Measurements from ENCODE around the gene LARP7.
"Not testable (repeated sequence)": the region's sequence is repeated elsewhere in the genome, so short reads cannot be mapped to it uniquely, and the experiment has no call there.

The LARP7 gene

GRCh38 chr4:112656115-112656514 lies 19.2 kb downstream of the LARP7 start:
- not testable (repeated sequence) for H2BK5ac ChIP-seq (ENCODE audit: low read depth, low read length, poor library complexity, severe bottlenecking); H2AFZ ChIP-seq (ENCODE audit: low read depth, low read length); H3K23ac ChIP-seq (ENCODE audit: low read length in 2 of 2); H3K79me1 ChIP-seq (replicated peaks; ENCODE audit: low read length, poor library complexity, severe bottlenecking); H3K4me3 ChIP-seq (ENCODE audit: insufficient read depth in 1 of 2, low read depth in 1 of 2, low read length in 2 of 2); H4K8ac ChIP-seq (ENCODE audit: low read length); H2BK12ac ChIP-seq (ENCODE audit: low read length in 2 of 2); H3K4ac ChIP-seq (ENCODE audit: low read depth in 1 of 2, low read length in 2 of 2); H3K14ac ChIP-seq (ENCODE audit: low read length in 2 of 2); H3K18ac ChIP-seq (ENCODE audit: low read depth in 1 of 2, low read length in 2 of 2); DNase-seq; H2BK120ac ChIP-seq (ENCODE audit: low read depth, low read length); H3K27ac ChIP-seq (ENCODE audit: low read length, poor library complexity, severe bottlenecking); H2AK5ac ChIP-seq (ENCODE audit: low read length, severe bottlenecking); H3K9me3 ChIP-seq (ENCODE audit: control insufficient read depth, low read length); H3K4me2 ChIP-seq (ENCODE audit: low read length, poor library complexity, severe bottlenecking); H3K27me3 ChIP-seq (ENCODE audit: control insufficient read depth in 1 of 2, insufficient read depth in 1 of 2, low read length in 2 of 2); H4K91ac ChIP-seq (ENCODE audit: low read length); H3K4me1 ChIP-seq (ENCODE audit: control insufficient read depth, insufficient read depth, low read depth, low read length); H3K9ac ChIP-seq (ENCODE audit: low read length); H2BK15ac ChIP-seq (ENCODE audit: low read depth, poor library complexity, severe bottlenecking)
- WGBS: 100% methylated on average over 1 of the region's 5 CpGs
- peaks cover 10 to 74% of the 10 kb centered on the region in 2 experiments for H3K36me3 ChIP-seq (ENCODE audit: control insufficient read depth in 1 of 2, insufficient read depth in 2 of 2, low read depth in 1 of 2, low read length in 2 of 2)

- Histone ChIP-seq H3K18ac (ENCODE audit: low read depth in 1 of 2, low read length in 2 of 2) (no peak overlapping the region), H3K36me3 (ENCODE audit: control insufficient read depth in 1 of 2, insufficient read depth in 2 of 2, low read depth in 1 of 2, low read length in 2 of 2) (no peaks in the 10 kb centered on the region), H4K8ac (ENCODE audit: low read length) (no peak overlapping the region), H2AFZ (ENCODE audit: low read depth, low read length) (no peak overlapping the region), H3K23ac (ENCODE audit: low read length in 2 of 2) (no peak overlapping the region), H3K14ac (ENCODE audit: low read length in 2 of 2) (no peak overlapping the region), H2BK15ac (ENCODE audit: low read depth, poor library complexity, severe bottlenecking) (no peak overlapping the region), H2BK12ac (ENCODE audit: low read length in 2 of 2) (no peak overlapping the region), H2AK5ac (ENCODE audit: low read length, severe bottlenecking) (no peak overlapping the region), H3K4me2 (ENCODE audit: low read length, poor library complexity, severe bottlenecking) (no peak overlapping the region), H3K4ac (ENCODE audit: low read depth in 1 of 2, low read length in 2 of 2) (no peak overlapping the region), H3K79me1 (replicated peaks; ENCODE audit: low read length, poor library complexity, severe bottlenecking) (no peaks in the 10 kb centered on the region), H3K27me3 (ENCODE audit: control insufficient read depth in 1 of 2, insufficient read depth in 1 of 2, low read length in 2 of 2) (no peaks in the 10 kb centered on the region), H2BK120ac (ENCODE audit: low read depth, low read length) (no peak overlapping the region), H3K4me1 (ENCODE audit: control insufficient read depth, insufficient read depth, low read depth, low read length) (no peaks in the 10 kb centered on the region), H2BK5ac (ENCODE audit: low read depth, low read length, poor library complexity, severe bottlenecking) (no peak overlapping the region), H3K9ac (ENCODE audit: low read length) (no peak overlapping the region), H3K9me3 (ENCODE audit: control insufficient read depth, low read length) (no peaks in the 10 kb centered on the region), H3K4me3 (ENCODE audit: insufficient read depth in 1 of 2, low read depth in 1 of 2, low read length in 2 of 2) (no peak overlapping the region), H4K91ac (ENCODE audit: low read length) (no peak overlapping the region), H3K27ac (ENCODE audit: low read length, poor library complexity, severe bottlenecking) (no peak overlapping the region)
- DNase-seq: no peak
- 96% methylated on average over 2 of the region's 2 CpGs for WGBS
Measured at GRCh38 chr4:112664611-112665010, 27.7 kb downstream of the LARP7 start.

- H4K8ac ChIP-seq (ENCODE audit: low read length): no peak overlapping the region
- no peak overlapping the region for H3K4me3 ChIP-seq (ENCODE audit: insufficient read depth in 1 of 2, low read depth in 1 of 2, low read length in 2 of 2)
- H2AFZ ChIP-seq (ENCODE audit: low read depth, low read length): no peak overlapping the region
- H2BK5ac ChIP-seq (ENCODE audit: low read depth, low read length, poor library complexity, severe bottlenecking): no peak overlapping the region
- no peak overlapping the region for H3K14ac ChIP-seq (ENCODE audit: low read length in 2 of 2)
- no peak overlapping the region for H2BK120ac ChIP-seq (ENCODE audit: low read depth, low read length)
- no peak overlapping the region for H3K4ac ChIP-seq (ENCODE audit: low read depth in 1 of 2, low read length in 2 of 2)
- DNase-seq: no peak
- H3K27ac ChIP-seq (ENCODE audit: low read length, poor library complexity, severe bottlenecking): no peak overlapping the region
- H3K79me1 ChIP-seq (replicated peaks; ENCODE audit: low read length, poor library complexity, severe bottlenecking): no peaks in the 10 kb centered on the region
- H3K27me3 ChIP-seq (ENCODE audit: control insufficient read depth in 1 of 2, insufficient read depth in 1 of 2, low read length in 2 of 2): no peaks in the 10 kb centered on the region
- no peaks in the 10 kb centered on the region for H3K9me3 ChIP-seq (ENCODE audit: control insufficient read depth, low read length)
- H2BK15ac ChIP-seq (ENCODE audit: low read depth, poor library complexity, severe bottlenecking): no peak overlapping the region
- H2BK12ac ChIP-seq (ENCODE audit: low read length in 2 of 2): no peak overlapping the region
- H3K4me2 ChIP-seq (ENCODE audit: low read length, poor library complexity, severe bottlenecking): no peak overlapping the region
- no peaks in the 10 kb centered on the region for H3K4me1 ChIP-seq (ENCODE audit: control insufficient read depth, insufficient read depth, low read depth, low read length)
- no peak overlapping the region for H3K9ac ChIP-seq (ENCODE audit: low read length)
- no peak overlapping the region for H3K23ac ChIP-seq (ENCODE audit: low read length in 2 of 2)
- H2AK5ac ChIP-seq (ENCODE audit: low read length, severe bottlenecking): no peak overlapping the region
- 92% methylated on average over 3 of the region's 3 CpGs for WGBS
- no peak overlapping the region for H3K18ac ChIP-seq (ENCODE audit: low read depth in 1 of 2, low read length in 2 of 2)
- H4K91ac ChIP-seq (ENCODE audit: low read length): no peak overlapping the region
- no peaks in the 10 kb centered on the region for H3K36me3 ChIP-seq (ENCODE audit: control insufficient read depth in 1 of 2, insufficient read depth in 2 of 2, low read depth in 1 of 2, low read length in 2 of 2)
Measured at GRCh38 chr4:112668131-112668530, 31.2 kb downstream of the LARP7 start.

- H3K9me3 ChIP-seq (ENCODE audit: control insufficient read depth, low read length): no peaks in the 10 kb centered on the region
- no peak overlapping the region for H3K9ac ChIP-seq (ENCODE audit: low read length)
- no peak overlapping the region for H2BK12ac ChIP-seq (ENCODE audit: low read length in 2 of 2)
- DNase-seq: no peak
- no peak overlapping the region for H3K4me3 ChIP-seq (ENCODE audit: insufficient read depth in 1 of 2, low read depth in 1 of 2, low read length in 2 of 2)
- H3K27ac ChIP-seq (ENCODE audit: low read length, poor library complexity, severe bottlenecking): no peak overlapping the region
- no peak overlapping the region for H3K23ac ChIP-seq (ENCODE audit: low read length in 2 of 2)
- no peak overlapping the region for H2AFZ ChIP-seq (ENCODE audit: low read depth, low read length)
- no peaks in the 10 kb centered on the region for H3K79me1 ChIP-seq (replicated peaks; ENCODE audit: low read length, poor library complexity, severe bottlenecking)
- H3K4ac ChIP-seq (ENCODE audit: low read depth in 1 of 2, low read length in 2 of 2): no peak overlapping the region
- no peak overlapping the region for H3K14ac ChIP-seq (ENCODE audit: low read length in 2 of 2)
- H2BK5ac ChIP-seq (ENCODE audit: low read depth, low read length, poor library complexity, severe bottlenecking): no peak overlapping the region
- H3K36me3 ChIP-seq (ENCODE audit: control insufficient read depth in 1 of 2, insufficient read depth in 2 of 2, low read depth in 1 of 2, low read length in 2 of 2): no peaks in the 10 kb centered on the region
- no peak overlapping the region for H4K8ac ChIP-seq (ENCODE audit: low read length)
- H3K4me1 ChIP-seq (ENCODE audit: control insufficient read depth, insufficient read depth, low read depth, low read length): no peaks in the 10 kb centered on the region
- no peaks in the 10 kb centered on the region for H3K27me3 ChIP-seq (ENCODE audit: control insufficient read depth in 1 of 2, insufficient read depth in 1 of 2, low read length in 2 of 2)
- H3K4me2 ChIP-seq (ENCODE audit: low read length, poor library complexity, severe bottlenecking): no peak overlapping the region
- no peak overlapping the region for H3K18ac ChIP-seq (ENCODE audit: low read depth in 1 of 2, low read length in 2 of 2)
- no peak overlapping the region for H4K91ac ChIP-seq (ENCODE audit: low read length)
- no peak overlapping the region for H2BK15ac ChIP-seq (ENCODE audit: low read depth, poor library complexity, severe bottlenecking)
- H2AK5ac ChIP-seq (ENCODE audit: low read length, severe bottlenecking): no peak overlapping the region
- H2BK120ac ChIP-seq (ENCODE audit: low read depth, low read length): no peak overlapping the region
Measured at GRCh38 chr4:112673076-112673475, 36.1 kb downstream of the LARP7 start.
